Endothelial cell of umbilical vein (primary cell): ENCODE data around the gene IP6K3. TPM values are rescaled to one million over a fixed set of nuclear protein-coding genes. Genes with fewer than 3 reads are reported as not detected.

Experiments used
- BruUV-seq: library from RNA; stranded (reverse); fragments of 400-500 nt; replicated peaks from 2 replicates; lab custom pipeline; 2021; lab: Mats Ljungman, UMichigan
- CTCF ChIA-PET: fragments of 300-600, 350-600 bp; sonication (Branson Sonifier 250); formaldehyde crosslinking; loops from one replicate; lab custom pipeline; 2021; ENCODE audit warnings: antibody characterized with exemption, inconsistent platforms; lab: Charles Lee
- POLR2A ChIA-PET: fragments of 300-600, 350-600 bp; sonication (Branson Sonifier 250); formaldehyde crosslinking; loops from one replicate; lab custom pipeline; 2021; ENCODE audit warnings: antibody characterized with exemption, inconsistent platforms; lab: Charles Lee
- DNase-seq: peaks from one replicate; pipeline ENCODE4 v3.0.0-alpha.2; 2011; ENCODE audit warnings: low read depth, low spot score
- FAIRE-seq: peaks from 2 replicates; lab custom pipeline; 2011; peaks lifted over from hg19 to GRCh38; lab: Jason Lieb, UNC
- H2AFZ ChIP-seq: 2 replicates; pipeline ENCODE4 v1.6.0; 2012; ENCODE audit warnings: low read depth, low read length, control low read depth, inconsistent platforms
- H3K27ac ChIP-seq: 2 replicates; pipeline ENCODE4 v1.5.1; 2011; ENCODE audit warnings: low read depth, mild to moderate bottlenecking, control low read depth, low read length, moderate library complexity; ENCODE audit not compliant: insufficient read depth
- H3K27me3 ChIP-seq, 2 experiments: 2 replicates each; pipeline versions ENCODE4 v1.6.0 to v1.6.1; 2011; ENCODE audit warnings: low read length in 2 of 2, mixed read lengths in 1 of 2; ENCODE audit not compliant: control insufficient read depth in 2 of 2, insufficient read depth in 2 of 2
- H3K36me3 ChIP-seq, 2 experiments: 2 replicates in 1 of 2; 3 replicates in 1 of 2; pipeline ENCODE4 v1.5.1; 2011; ENCODE audit warnings: low read length in 2 of 2, mild to moderate bottlenecking in 1 of 2, moderate library complexity in 1 of 2; ENCODE audit not compliant: control insufficient read depth in 2 of 2, insufficient read depth in 2 of 2; ENCODE audit errors: extremely low read depth in 1 of 2
- H3K4me1 ChIP-seq: 3 replicates; pipeline ENCODE4 v1.5.1; 2011; ENCODE audit warnings: mild to moderate bottlenecking, low read length; ENCODE audit not compliant: control insufficient read depth, insufficient read depth; ENCODE audit errors: extremely low read depth
- H3K4me2 ChIP-seq: 2 replicates; pipeline ENCODE4 v1.6.1; 2011; ENCODE audit warnings: low read length, control low read depth, mixed read lengths; ENCODE audit not compliant: insufficient read depth
- H3K4me3 ChIP-seq, 3 experiments: fragments of 200-600 bp in 1 of 3; sonication (generic), shearing (Covaris generic) in 1 of 3; replicated peaks in 1 of 3; 2 replicates each; pipeline ENCODE4 v1.5.1; 2011 to 2016; ENCODE audit warnings: control low read depth in 3 of 3, low read length in 3 of 3, mild to moderate bottlenecking in 2 of 3, inconsistent platforms in 1 of 3, low read depth in 1 of 3, moderate library complexity in 1 of 3; ENCODE audit not compliant: insufficient read depth in 1 of 3
- H3K79me2 ChIP-seq: 2 replicates; pipeline ENCODE4 v1.6.0; 2012; ENCODE audit warnings: low read length, inconsistent platforms; ENCODE audit not compliant: control insufficient read depth, insufficient read depth
- H3K9ac ChIP-seq: replicated peaks from 2 replicates; pipeline ENCODE3; 2011; ENCODE audit warnings: low read length, control low read depth; ENCODE audit not compliant: insufficient read depth; ENCODE audit errors: extremely low read depth
- H3K9me1 ChIP-seq: replicated peaks from 3 replicates; pipeline ENCODE4 v1.6.0; 2011; ENCODE audit warnings: mild to moderate bottlenecking, low read length; ENCODE audit not compliant: control insufficient read depth, insufficient read depth; ENCODE audit errors: extremely low read depth
- H3K9me3 ChIP-seq: replicated peaks from 2 replicates; pipeline ENCODE4 v1.5.1; 2012; ENCODE audit warnings: low read length, inconsistent platforms; ENCODE audit not compliant: control insufficient read depth, insufficient read depth
- H4K20me1 ChIP-seq: replicated peaks from 2 replicates; pipeline ENCODE3; 2011; ENCODE audit warnings: mild to moderate bottlenecking, low read length; ENCODE audit not compliant: control insufficient read depth, insufficient read depth; ENCODE audit errors: extremely low read depth
- EZH2 ChIP-seq: IDR thresholded peaks from 2 replicates; pipeline ENCODE4 v1.6.1; 2012; ENCODE audit warnings: borderline replicate concordance, low read depth, mild to moderate bottlenecking, moderate library complexity, low read length, inconsistent platforms; ENCODE audit not compliant: severe bottlenecking
- FOS ChIP-seq: IDR thresholded peaks from 2 replicates; pipeline ENCODE4 v1.6.1; 2011; ENCODE audit warnings: mild to moderate bottlenecking, low read length, moderate library complexity, borderline replicate concordance; ENCODE audit not compliant: insufficient read depth
- GATA2 ChIP-seq: IDR thresholded peaks from 2 replicates; pipeline ENCODE4 v1.7.0; 2011; ENCODE audit warnings: low read depth, mild to moderate bottlenecking, moderate library complexity, mixed read lengths, low read length; ENCODE audit not compliant: insufficient read length, insufficient read depth
- JUN ChIP-seq: IDR thresholded peaks from 2 replicates; pipeline ENCODE4 v1.6.1; 2011; ENCODE audit warnings: borderline replicate concordance, low read depth; ENCODE audit not compliant: insufficient read length, insufficient read depth
- MYC ChIP-seq: IDR thresholded peaks from one replicate; pipeline ENCODE4 v1.6.1; 2011; ENCODE audit warnings: mild to moderate bottlenecking, low read depth, low read length
- POLR2A ChIP-seq: IDR thresholded peaks from 2 replicates; pipeline ENCODE4 v1.6.1; 2012; ENCODE audit warnings: low read depth, mild to moderate bottlenecking, control low read depth, low read length
- POLR2AphosphoS5 ChIP-seq: IDR thresholded peaks from 2 replicates; pipeline ENCODE4 v1.6.1; 2012; ENCODE audit warnings: low read depth, mild to moderate bottlenecking, control low read depth, low read length, moderate library complexity; ENCODE audit not compliant: insufficient read depth
- dilution Hi-C: fragments of 300-500 bp; cut with MboI; formaldehyde crosslinking; loops from one replicate; pipeline ENCODE4 v1.15.0; 2019; ENCODE audit warnings: low sequenced_read_pairs; ENCODE audit not compliant: extremely low pct_ligation_motif_present
- intact Hi-C: fragments of 100-400 bp; cut with micrococcal nuclease; formaldehyde crosslinking; loops from one replicate; pipeline ENCODE4 v1.10.0; 2022
- polyA plus RNA-seq, 4 experiments: library from polyadenylated mRNA; depleted of rRNA in 3 of 4; stranded (reverse) in 3 of 4; unstranded in 1 of 4; fragments of >200 nt; gene quantifications; 2 replicates each; pipeline versions ENCODE4 v1.2.1 to v1.2.3, GENCODE V29; 2011 to 2012; ENCODE audit warnings: missing spikeins in 1 of 4
- total RNA-seq: library from RNA; stranded (reverse); gene quantifications from 2 replicates; pipeline ENCODE4 v1.2.3, GENCODE V29; 2021
- TF ChIP-seq, protein P1 (sequence below), 2 donors: IDR thresholded peaks; 1 replicate in 1 of 2; 2 replicates in 1 of 2; pipeline ENCODE4 v1.5.1; 2011; ENCODE audit warnings: low read length in 2 of 2, mild to moderate bottlenecking in 2 of 2, moderate library complexity in 2 of 2, control low read depth in 1 of 2, inconsistent platforms in 1 of 2, low read depth in 1 of 2; ENCODE audit not compliant: insufficient read depth in 1 of 2; ENCODE audit errors: extremely low read depth in 1 of 2
- TF ChIP-seq, protein P2 (sequence below): IDR thresholded peaks from 2 replicates; pipeline ENCODE4 v1.6.1; 2011; ENCODE audit not compliant: insufficient read depth, insufficient read length

Gene IP6K3
- total and polyA plus RNA-seq, 2 donors (not counting 3 experiments of a cell fraction or from before 2014, with no cell fraction given) = not detected

DNA sequence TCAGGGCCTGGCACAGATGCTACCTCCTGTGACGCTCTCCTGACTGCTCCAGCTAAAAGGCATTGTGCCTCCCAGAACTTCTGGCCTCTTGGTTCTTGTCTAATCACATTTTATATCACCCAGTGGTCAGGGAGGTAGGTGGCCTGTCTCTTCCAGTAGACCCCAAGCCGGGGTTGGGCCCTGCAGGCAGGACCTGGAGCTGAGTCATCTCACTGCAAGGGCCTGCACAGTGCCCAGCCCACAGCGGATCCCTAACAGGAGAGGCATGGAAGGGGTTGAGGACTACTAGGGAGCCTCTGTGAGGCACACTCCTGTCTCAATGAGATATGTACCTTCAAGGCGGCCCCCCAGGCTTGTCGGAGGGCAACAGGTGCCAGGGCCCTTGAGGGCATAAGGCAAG, 35.9 kb upstream of the IP6K3 start:
- H3K9me1 ChIP-seq = no peaks in the 10 kb centered on the region
- POLR2A ChIA-PET = interaction anchor here (3.5 kb wide), 1 partner anchor 11 kb away, joined by 25 read pairs; no protein-coding TSS in a partner anchor
- CTCF ChIA-PET = interaction anchor here (8.8 kb wide), 1 partner anchor 11 kb away, joined by 155 read pairs; no protein-coding TSS in a partner anchor
- peaks cover 69% of the 10 kb centered on the region for H3K4me1 ChIP-seq
- dilution Hi-C loops = no loop called here
- peaks cover 40% of the 10 kb centered on the region for H3K79me2 ChIP-seq
- no peaks in the 10 kb centered on the region for H3K9me3 ChIP-seq
- TF ChIP-seq POLR2A = no peak
- no peak for TF ChIP-seq MYC
- no peak for TF ChIP-seq POLR2AphosphoS5
- no peak for TF ChIP-seq GATA2
- TF ChIP-seq, protein P1, sequence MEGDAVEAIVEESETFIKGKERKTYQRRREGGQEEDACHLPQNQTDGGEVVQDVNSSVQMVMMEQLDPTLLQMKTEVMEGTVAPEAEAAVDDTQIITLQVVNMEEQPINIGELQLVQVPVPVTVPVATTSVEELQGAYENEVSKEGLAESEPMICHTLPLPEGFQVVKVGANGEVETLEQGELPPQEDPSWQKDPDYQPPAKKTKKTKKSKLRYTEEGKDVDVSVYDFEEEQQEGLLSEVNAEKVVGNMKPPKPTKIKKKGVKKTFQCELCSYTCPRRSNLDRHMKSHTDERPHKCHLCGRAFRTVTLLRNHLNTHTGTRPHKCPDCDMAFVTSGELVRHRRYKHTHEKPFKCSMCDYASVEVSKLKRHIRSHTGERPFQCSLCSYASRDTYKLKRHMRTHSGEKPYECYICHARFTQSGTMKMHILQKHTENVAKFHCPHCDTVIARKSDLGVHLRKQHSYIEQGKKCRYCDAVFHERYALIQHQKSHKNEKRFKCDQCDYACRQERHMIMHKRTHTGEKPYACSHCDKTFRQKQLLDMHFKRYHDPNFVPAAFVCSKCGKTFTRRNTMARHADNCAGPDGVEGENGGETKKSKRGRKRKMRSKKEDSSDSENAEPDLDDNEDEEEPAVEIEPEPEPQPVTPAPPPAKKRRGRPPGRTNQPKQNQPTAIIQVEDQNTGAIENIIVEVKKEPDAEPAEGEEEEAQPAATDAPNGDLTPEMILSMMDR (IDR thresholded peaks at IDR 0.05; ENCODE audit: extremely low read depth in 1 of 2, insufficient read depth in 1 of 2, low read depth in 1 of 2, low read length in 2 of 2) = no peak
- TF ChIP-seq JUN = no peak
- no peak for TF ChIP-seq FOS
- no peak for TF ChIP-seq EZH2
- TF ChIP-seq, protein P2, sequence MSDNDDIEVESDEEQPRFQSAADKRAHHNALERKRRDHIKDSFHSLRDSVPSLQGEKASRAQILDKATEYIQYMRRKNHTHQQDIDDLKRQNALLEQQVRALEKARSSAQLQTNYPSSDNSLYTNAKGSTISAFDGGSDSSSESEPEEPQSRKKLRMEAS = no peak
- DNase-seq = no peak
- peak overlapping the region; percentile 96 for H3K27ac ChIP-seq
- H3K9ac ChIP-seq = no peak overlapping the region
- H2AFZ ChIP-seq = no peak overlapping the region
- H3K4me2 ChIP-seq = no peak overlapping the region
- intact Hi-C loops = loop anchor here (5.0 kb wide), 1 partner anchor 455 kb away; the partner anchor contains the start of gene HMGA1
- H3K27me3 ChIP-seq = no peaks in the 10 kb centered on the region
- no TSS peak for BruUV-seq
- FAIRE-seq = no peak
- no peak overlapping the region for H3K4me3 ChIP-seq
- H3K36me3 ChIP-seq = peaks cover 25 to 45% of the 10 kb centered on the region in 2 experiments
- no peaks in the 10 kb centered on the region for H4K20me1 ChIP-seq
